ENCODE results near the gene PHLDB2. TPM values are rescaled to one million over a fixed set of nuclear protein-coding genes. Genes with fewer than 3 reads are reported as not detected.

PHLDB2 gene
- polyA plus RNA-seq, 6 donors from 2014 or later, result 2.1 to 6.7 (median 4.5) TPM

GRCh38 chr3:111828530-111828929, 30.5 kb upstream of the PHLDB2 start:
- Mint-ChIP-seq H3K27me3 (no peaks in the 10 kb centered on the region), H3K4me3 (no peak overlapping the region)

GRCh38 chr3:111829023-111829422, 30.0 kb upstream of the PHLDB2 start:
- ATAC-seq (ENCODE audit: low read depth in 2 of 2) (no peak), DNase-seq (no peak)
- no peak overlapping the region for H3K27ac Mint-ChIP-seq
- H3K4me3 Mint-ChIP-seq, result no peak overlapping the region
- no peaks in the 10 kb centered on the region for H3K4me1 Mint-ChIP-seq
- H3K27me3 Mint-ChIP-seq, result no peaks in the 10 kb centered on the region
- H3K9me3 Mint-ChIP-seq, result no peaks in the 10 kb centered on the region
- H3K36me3 Mint-ChIP-seq, result no peaks in the 10 kb centered on the region

More at GRCh38 chr3:111828530-111828929, 30.5 kb upstream of the PHLDB2 start:
- Mint-ChIP-seq H3K27ac (no peak overlapping the region), H3K9me3 (no peaks in the 10 kb centered on the region), H3K36me3 (no peaks in the 10 kb centered on the region), H3K4me1 (no peaks in the 10 kb centered on the region)
- no peak for ATAC-seq (ENCODE audit: low read depth in 2 of 2)
- DNase-seq, result no peak

- DNase-seq, result no peak
These were observed 27.2 kb upstream of the PHLDB2 start for GRCh38 chr3:111831840-111832239.

GRCh38 chr3:111837112-111837511, 22.0 kb upstream of the PHLDB2 start:
- Mint-ChIP-seq H3K27me3 (no peaks in the 10 kb centered on the region), H3K36me3 (no peaks in the 10 kb centered on the region), H3K4me1 (no peaks in the 10 kb centered on the region), H3K4me3 (no peak overlapping the region), H3K27ac (no peak overlapping the region), H3K9me3 (no peaks in the 10 kb centered on the region)
- ATAC-seq (ENCODE audit: low read depth in 2 of 2) (no peak), DNase-seq (no peak)

More at GRCh38 chr3:111831840-111832239, 27.2 kb upstream of the PHLDB2 start:
- Mint-ChIP-seq H3K4me3 (no peak overlapping the region), H3K27ac (no peak overlapping the region), H3K4me1 (no peaks in the 10 kb centered on the region), H3K27me3 (no peaks in the 10 kb centered on the region), H3K36me3 (no peaks in the 10 kb centered on the region), H3K9me3 (no peaks in the 10 kb centered on the region)
- peak; percentile 23 to 44 for ATAC-seq (ENCODE audit: low read depth in 2 of 2)

- no peaks in the 10 kb centered on the region for H3K36me3 Mint-ChIP-seq
- H3K27me3 Mint-ChIP-seq, result no peaks in the 10 kb centered on the region
- no peaks in the 10 kb centered on the region for H3K4me1 Mint-ChIP-seq
- H3K9me3 Mint-ChIP-seq, result no peaks in the 10 kb centered on the region
- DNase-seq, result no peak
- no peak overlapping the region for H3K4me3 Mint-ChIP-seq
- H3K27ac Mint-ChIP-seq, result no peak overlapping the region
- ATAC-seq (ENCODE audit: low read depth in 2 of 2), result no peak
These were observed 20.9 kb upstream of the PHLDB2 start for GRCh38 chr3:111838133-111838532.

GRCh38 chr3:111846039-111846438, 13.0 kb upstream of the PHLDB2 start:
- ATAC-seq (ENCODE audit: low read depth in 2 of 2), result no peak
- Mint-ChIP-seq H3K4me1 (no peaks in the 10 kb centered on the region), H3K27ac (no peak overlapping the region), H3K4me3 (no peak overlapping the region), H3K27me3 (peaks cover 8 to 28% (median 8%) of the 10 kb centered on the region in 3 donors), H3K9me3 (no peaks in the 10 kb centered on the region), H3K36me3 (no peaks in the 10 kb centered on the region)
- no peak for DNase-seq

- H3K36me3 Mint-ChIP-seq, result no peaks in the 10 kb centered on the region
- H3K27me3 Mint-ChIP-seq, result peaks cover 8 to 28% (median 8%) of the 10 kb centered on the region in 3 donors
- no peak overlapping the region for H3K4me3 Mint-ChIP-seq
- ATAC-seq (ENCODE audit: low read depth in 2 of 2) (no peak), DNase-seq (no peak)
- H3K9me3 Mint-ChIP-seq, result no peaks in the 10 kb centered on the region
- peaks cover 0 to 3% (median 0%) of the 10 kb centered on the region in 3 donors for H3K4me1 Mint-ChIP-seq
- no peak overlapping the region for H3K27ac Mint-ChIP-seq
These were observed 12.3 kb upstream of the PHLDB2 start for GRCh38 chr3:111846717-111847116.

- no peaks in the 10 kb centered on the region for H3K9me3 Mint-ChIP-seq
- no peak for DNase-seq
- H3K4me3 Mint-ChIP-seq, result no peak overlapping the region
- peaks cover 0 to 7% (median 0%) of the 10 kb centered on the region in 3 donors for H3K4me1 Mint-ChIP-seq
- H3K36me3 Mint-ChIP-seq, result no peaks in the 10 kb centered on the region
- no peak for ATAC-seq (ENCODE audit: low read depth in 2 of 2)
- H3K27ac Mint-ChIP-seq, result no peak overlapping the region
- H3K27me3 Mint-ChIP-seq, result peaks cover 8 to 28% (median 8%) of the 10 kb centered on the region in 3 donors
These were observed 10.8 kb upstream of the PHLDB2 start for GRCh38 chr3:111848283-111848682.

- Mint-ChIP-seq H3K27me3 (peaks cover 8 to 26% (median 9%) of the 10 kb centered on the region in 3 donors), H3K9me3 (no peaks in the 10 kb centered on the region), H3K27ac (no peak overlapping the region), H3K4me1 (peaks cover 0 to 7% (median 0%) of the 10 kb centered on the region in 3 donors), H3K4me3 (no peak overlapping the region), H3K36me3 (no peaks in the 10 kb centered on the region)
- no peak for DNase-seq
- no peak for ATAC-seq (ENCODE audit: low read depth in 2 of 2)
These were observed 10.3 kb upstream of the PHLDB2 start for GRCh38 chr3:111848778-111849177.

GRCh38 chr3:111850537-111850936, 8.5 kb upstream of the PHLDB2 start:
- no peak for ATAC-seq (ENCODE audit: low read depth in 2 of 2)
- no peak for DNase-seq
- Mint-ChIP-seq H3K9me3 (no peaks in the 10 kb centered on the region), H3K36me3 (no peaks in the 10 kb centered on the region), H3K27ac (no peak overlapping the region), H3K27me3 (peaks cover 0 to 17% (median 4%) of the 10 kb centered on the region in 3 donors), H3K4me3 (no peak overlapping the region), H3K4me1 (peaks cover 0 to 7% (median 0%) of the 10 kb centered on the region in 3 donors)

GRCh38 chr3:111851511-111851954, 7.5 kb upstream of the PHLDB2 start:
- H3K27me3 Mint-ChIP-seq, result peaks cover 0 to 16% (median 4%) of the 10 kb centered on the region in 3 donors
- peak overlapping the region in 1 of 6 donors; percentile 49 for H3K27ac Mint-ChIP-seq
- peaks cover 0 to 7% (median 0%) of the 10 kb centered on the region in 3 donors for H3K4me1 Mint-ChIP-seq
- H3K9me3 Mint-ChIP-seq, result no peaks in the 10 kb centered on the region
- peak overlapping the region in 1 of 8 donors; percentile 51 for H3K4me3 Mint-ChIP-seq
- no peaks in the 10 kb centered on the region for H3K36me3 Mint-ChIP-seq
- DNase-seq (no peak), ATAC-seq (ENCODE audit: low read depth in 2 of 2) (no peak)

GRCh38 chr3:111852540-111852939, 6.5 kb upstream of the PHLDB2 start:
- ATAC-seq (ENCODE audit: low read depth in 2 of 2) (no peak), DNase-seq (no peak)
- Mint-ChIP-seq H3K27ac (no peak overlapping the region), H3K4me3 (no peak overlapping the region), H3K9me3 (no peaks in the 10 kb centered on the region), H3K27me3 (peaks cover 3 to 16% (median 4%) of the 10 kb centered on the region in 3 donors), H3K36me3 (no peaks in the 10 kb centered on the region), H3K4me1 (peaks cover 0 to 7% (median 0%) of the 10 kb centered on the region in 3 donors)

GRCh38 chr3:111853068-111853467, 6.0 kb upstream of the PHLDB2 start:
- DNase-seq (no peak), ATAC-seq (ENCODE audit: low read depth in 2 of 2) (no peak)
- Mint-ChIP-seq H3K36me3 (no peaks in the 10 kb centered on the region), H3K27ac (no peak overlapping the region), H3K4me1 (peaks cover 0 to 7% (median 3%) of the 10 kb centered on the region in 3 donors), H3K9me3 (no peaks in the 10 kb centered on the region), H3K27me3 (peaks cover 4 to 14% (median 7%) of the 10 kb centered on the region in 3 donors), H3K4me3 (no peak overlapping the region)

- DNase-seq (no peak), ATAC-seq (ENCODE audit: low read depth in 2 of 2) (no peak)
- Mint-ChIP-seq H3K4me3 (peak overlapping the region in 1 of 8 donors; percentile 8), H3K27ac (no peak overlapping the region), H3K9me3 (no peaks in the 10 kb centered on the region), H3K36me3 (no peaks in the 10 kb centered on the region), H3K27me3 (peaks cover 4 to 14% (median 7%) of the 10 kb centered on the region in 3 donors), H3K4me1 (peaks cover 3 to 18% (median 10%) of the 10 kb centered on the region in 3 donors)
These were observed 4.1 kb upstream of the PHLDB2 start for GRCh38 chr3:111854990-111855389.

All from naive B cell (primary cell).